ENCODE measurements around the gene TNNT2.

TNNT2 gene

GRCh38 chr1:201354151-201354900, 23.2 kb downstream of the TNNT2 start:
- DNase-seq: no peak

GRCh38 chr1:201353186-201353940, 24.1 kb downstream of the TNNT2 start:
- DNase-seq: no peak

DNA sequence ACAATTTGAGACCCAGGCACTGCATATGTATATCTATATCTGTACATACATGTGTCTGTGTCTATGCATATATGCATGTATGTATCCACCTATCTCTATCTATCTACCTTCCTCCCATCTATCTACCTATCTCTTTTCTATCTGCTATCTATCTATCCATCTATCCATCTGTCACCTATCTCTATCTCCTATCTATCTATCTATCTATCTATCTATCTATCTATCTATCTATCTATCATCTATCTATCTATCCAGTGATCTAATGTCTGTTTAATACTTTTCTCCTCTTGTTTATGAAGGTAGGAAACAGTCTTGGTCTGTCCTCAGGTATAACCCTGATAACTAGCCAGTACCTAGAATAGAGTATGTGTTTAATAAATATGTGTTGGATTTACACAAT, 25.9 kb downstream of the TNNT2 start:
- no peak for DNase-seq

- no peak for DNase-seq
Measured at GRCh38 chr1:201350884-201351283, 26.6 kb downstream of the TNNT2 start.

GRCh38 chr1:201350361-201350725, 27.1 kb downstream of the TNNT2 start:
- no peak for DNase-seq

GRCh38 chr1:201349092-201349491, 28.4 kb downstream of the TNNT2 start:
- DNase-seq: no peak

DNA sequence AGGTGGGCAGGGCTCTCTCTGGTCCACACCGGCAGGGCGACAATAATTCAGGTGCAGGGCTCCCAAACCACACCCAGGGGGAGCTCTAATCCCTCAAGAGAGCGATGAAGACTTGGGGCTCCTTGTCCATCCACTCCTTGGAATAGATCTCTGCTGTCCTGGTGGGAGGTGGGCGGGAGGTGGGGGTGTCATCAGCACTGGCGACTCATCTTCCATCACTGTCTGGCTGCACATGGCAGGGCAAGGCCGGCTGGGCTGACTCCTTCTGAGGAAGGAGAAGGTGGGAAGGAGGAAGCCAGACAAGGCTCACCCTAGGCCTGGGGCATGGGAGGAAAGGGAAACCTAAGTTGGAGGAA, 29.3 kb downstream of the TNNT2 start:
- peak; percentile 52 for DNase-seq

DNA sequence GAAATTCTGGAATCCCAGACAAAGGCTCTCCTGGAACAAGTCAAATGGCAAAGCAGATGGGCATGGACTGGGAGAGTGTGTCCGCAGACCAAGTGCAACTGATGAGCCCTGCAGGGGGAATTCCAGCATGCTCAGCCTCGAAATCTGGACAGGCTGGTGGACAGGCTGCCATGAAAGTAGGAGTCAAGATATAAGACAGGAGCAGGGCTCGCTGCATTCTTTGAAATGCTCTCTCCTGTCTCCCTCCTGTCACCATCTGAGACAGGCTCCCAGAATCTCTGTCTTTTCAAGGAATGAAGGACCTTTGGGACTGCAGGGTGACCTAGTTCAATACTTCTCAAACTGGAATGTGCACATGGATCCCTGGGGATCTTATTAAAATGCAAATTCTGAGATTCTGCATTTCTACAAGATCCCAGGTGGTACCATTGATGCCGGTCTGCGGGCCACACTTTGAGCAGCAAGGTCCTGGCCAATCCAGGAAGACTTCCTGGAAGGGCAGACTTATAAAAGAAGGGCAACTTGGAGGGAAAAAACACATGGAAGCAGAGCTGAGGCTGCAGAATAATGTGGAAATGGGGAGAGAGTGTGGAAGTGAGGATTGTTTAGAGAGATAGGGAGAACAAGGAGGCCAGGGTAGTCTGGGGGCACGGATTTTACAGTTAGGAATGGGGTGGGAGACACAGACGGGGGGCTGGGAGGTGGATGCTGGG, 29.8 kb downstream of the TNNT2 start:
- DNase-seq: no peak

DNA sequence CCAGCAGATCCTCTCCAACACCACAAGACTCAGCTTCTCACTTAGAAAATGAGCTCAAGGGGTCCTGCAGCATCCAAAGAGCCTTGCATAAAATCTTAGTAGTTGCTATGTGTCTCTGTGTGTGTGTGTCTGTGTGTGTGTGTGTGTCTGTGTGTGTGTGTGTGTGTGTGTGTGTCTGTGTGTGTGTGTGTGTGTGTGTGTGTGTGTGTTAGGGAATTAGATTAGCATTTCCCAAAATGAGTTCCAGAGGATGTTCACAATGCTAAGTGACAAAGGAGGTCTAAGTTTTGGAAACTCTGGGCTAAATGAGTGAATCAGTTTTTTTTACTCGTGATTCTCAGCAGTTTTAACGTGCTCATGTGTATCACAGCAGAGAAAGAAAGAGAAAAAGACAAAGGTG, 30.5 kb downstream of the TNNT2 start:
- no peak for DNase-seq

DNA sequence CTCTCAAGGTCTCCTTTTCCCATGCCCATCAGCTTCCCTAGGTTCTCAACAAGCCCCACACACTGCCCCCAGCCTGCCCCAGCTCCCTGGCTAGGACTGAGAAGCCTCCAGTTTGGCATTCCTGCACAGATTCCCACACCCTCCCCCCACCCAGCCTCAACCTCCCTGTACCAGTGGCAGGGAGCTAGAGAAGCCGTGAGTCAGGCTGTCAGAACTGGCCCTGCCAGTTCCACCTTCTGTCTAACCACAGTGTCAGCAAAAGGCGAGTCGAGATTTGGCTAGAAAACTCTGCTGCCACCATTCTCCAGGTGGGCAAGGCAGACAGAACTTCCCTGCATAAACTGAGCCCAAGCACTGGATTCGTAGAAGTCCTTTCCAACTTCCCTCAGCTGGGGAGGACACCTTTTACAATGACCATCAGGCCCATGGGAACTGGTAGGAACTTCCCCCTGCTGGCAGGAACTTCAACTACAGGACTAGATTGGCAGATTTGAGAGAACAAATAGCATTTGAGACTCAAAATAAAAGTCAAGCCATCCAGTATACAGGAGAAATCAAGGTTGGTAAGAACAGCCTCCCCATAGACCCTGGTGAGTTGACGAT, 31.0 kb downstream of the TNNT2 start:
- DNase-seq: no peak

- DNase-seq: no peak
Measured at GRCh38 chr1:201345081-201345355, 32.5 kb downstream of the TNNT2 start.

DNA sequence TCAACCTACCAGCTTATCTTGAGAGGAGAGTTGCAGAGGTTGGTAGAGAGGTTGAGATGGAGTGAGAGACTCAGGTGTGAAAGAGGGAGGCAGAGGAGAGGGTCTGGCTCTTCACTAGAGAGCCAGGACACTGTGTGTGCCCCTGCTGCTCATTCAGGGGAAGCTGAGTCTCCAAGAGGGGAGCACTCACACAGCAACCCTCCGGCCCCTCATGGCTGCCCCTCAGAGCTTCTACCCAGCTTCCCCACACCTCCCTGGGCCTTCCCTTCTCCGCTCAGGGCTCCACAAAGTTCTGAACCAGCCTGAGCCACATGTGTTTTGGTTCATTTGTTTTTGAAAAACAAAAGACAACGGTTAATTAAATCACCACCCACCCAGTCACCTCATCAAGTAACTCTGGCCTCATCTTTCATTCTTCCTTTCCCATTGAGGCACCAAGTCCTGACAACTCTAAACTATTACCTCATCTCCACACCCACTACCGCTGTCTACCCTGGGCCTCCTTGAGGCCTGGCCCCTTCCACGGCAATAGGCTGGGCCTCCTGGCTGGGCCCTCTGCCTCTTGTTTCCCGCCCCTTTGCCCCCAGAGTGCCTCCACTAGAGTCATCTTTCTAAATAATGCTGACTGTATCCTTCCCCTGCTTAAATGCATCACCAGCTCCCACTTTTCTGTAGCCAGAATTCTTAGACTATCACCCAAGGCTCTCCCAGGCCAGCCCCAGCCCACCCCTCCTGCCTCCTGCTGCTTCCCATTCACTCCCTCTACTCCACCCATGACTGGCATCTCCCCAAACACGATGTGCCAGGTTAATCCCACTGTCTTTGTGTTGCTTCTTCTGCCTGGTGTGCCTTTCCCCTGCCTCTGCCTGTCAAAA, 33.0 kb downstream of the TNNT2 start:
- DNase-seq: no peak

DNA sequence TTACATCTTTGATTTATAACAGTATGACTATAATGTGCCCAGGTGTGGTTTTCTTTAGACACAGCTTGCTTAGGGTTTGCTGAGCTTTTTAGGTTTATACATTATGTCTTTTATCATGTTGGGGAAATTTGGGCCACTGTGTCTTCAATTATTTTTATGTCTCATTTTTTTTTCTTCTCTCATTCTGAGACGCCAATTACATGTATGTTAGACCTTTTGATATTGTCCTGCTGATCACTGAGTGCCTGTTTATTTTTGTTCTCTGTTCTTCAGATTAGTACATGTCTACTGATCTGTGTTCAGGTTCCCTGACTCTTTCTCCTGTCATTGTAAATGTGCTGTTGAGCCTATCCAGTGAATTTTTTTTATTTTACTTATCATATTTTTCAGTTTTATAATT, 36.1 kb downstream of the TNNT2 start:
- no peak for DNase-seq

DNA sequence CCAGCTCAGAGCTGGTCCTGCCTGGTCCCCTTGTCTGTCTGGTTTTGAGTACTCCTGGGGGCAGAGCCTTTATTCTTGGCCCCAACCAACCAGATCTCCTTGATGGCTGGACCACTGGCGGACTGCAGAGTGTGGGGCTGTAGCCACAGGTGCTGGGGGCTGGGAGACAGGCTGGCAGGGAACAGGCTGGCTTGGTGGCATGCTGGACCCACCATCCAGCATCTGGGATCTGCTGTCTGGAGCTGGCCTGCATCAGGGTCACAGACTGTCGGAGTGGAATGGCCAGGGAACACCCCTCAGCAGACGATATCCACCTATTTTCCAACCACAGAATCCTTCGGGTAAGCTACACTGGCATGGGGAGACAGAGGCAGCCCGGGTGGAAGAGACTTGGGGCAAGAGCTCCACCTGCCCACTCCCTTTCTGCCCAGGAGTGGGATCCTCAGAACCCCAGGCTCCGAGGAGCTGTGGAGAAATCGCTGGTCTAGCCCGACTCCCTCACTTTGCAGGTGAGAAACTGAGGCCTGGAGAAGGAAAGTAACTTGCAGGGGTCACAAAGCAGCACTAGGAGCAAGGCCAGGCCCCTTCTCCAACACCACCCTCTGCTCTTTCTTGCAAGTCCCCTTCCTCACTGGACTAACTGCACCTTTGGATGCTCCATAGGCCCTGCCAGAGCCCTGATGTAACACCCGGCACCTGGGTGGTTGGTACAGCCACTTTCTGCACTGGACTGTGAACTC, 40.6 kb downstream of the TNNT2 start:
- no peak for DNase-seq

GRCh38 chr1:201335901-201336300, 41.6 kb downstream of the TNNT2 start:
- DNase-seq: no peak

- no peak for DNase-seq
Measured at GRCh38 chr1:201335174-201335870, 42.2 kb downstream of the TNNT2 start.

- DNase-seq: no peak
Measured at GRCh38 chr1:201334325-201335173, 42.9 kb downstream of the TNNT2 start.

DNA sequence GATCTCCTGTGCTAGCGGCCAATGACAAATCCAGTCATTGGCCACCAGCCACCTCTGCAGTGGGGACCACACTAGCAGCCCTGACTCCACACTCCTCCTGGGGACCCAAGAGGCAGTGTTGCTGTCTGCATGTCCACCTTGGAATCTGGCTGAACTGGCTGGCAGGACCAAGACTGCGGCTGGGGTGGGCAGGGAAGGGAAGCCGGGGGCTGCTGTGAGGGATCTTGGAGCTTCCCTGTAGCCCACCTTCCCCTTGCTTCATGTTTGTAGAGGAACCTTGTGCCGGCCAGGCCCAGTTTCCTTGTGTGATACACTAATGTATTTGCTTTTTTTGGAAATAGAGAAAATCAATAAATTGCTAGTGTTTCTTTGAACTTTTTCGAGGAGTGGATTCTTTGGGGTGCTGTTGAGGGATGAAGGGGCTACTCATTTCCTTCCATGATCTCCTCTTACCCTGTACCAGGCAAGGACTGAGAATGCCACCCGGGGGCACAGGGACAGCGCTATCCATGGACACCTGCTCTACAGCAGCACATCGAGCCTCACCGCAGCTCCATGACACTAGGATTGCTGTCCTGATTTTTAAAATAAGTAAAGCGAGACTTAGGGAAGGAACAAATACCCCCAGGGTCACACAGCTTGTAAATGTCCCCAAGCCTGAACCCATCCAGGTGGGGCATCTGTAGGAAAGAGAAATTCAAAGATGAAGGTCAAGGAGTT, 44.7 kb downstream of the TNNT2 start:
- DNase-seq: no peak

DNA sequence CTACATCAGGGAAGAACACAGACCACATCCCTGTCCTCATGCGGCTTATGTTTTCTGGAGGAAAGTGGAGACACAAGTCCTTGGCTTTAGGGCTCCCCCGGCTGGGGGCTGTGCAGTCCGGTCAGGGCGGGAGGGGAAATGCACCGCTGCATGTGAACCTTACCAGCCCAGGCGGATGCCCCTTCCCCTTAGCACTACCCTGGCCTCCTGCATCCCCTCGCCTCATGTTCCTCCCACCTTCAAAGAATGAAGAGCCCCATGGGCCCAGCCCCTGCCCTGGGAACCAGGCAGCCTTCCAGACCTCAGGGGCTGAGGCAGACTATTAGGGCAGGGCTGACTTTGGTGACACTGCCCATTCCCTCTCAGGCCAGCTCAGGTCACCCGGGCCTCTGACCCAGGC, 45.5 kb downstream of the TNNT2 start:
- DNase-seq: no peak

- no peak for DNase-seq
Measured at GRCh38 chr1:201331166-201331565, 46.3 kb downstream of the TNNT2 start.

Data from NCI-H2171 treated with DMSO at 0.1 percent for 48 hours (cell line).